K562 (cell line): ENCODE data around the gene CDC42SE2. TPM values are rescaled to one million over a fixed set of nuclear protein-coding genes. Genes with fewer than 3 reads are reported as not detected.
"Not testable (repeated sequence)": the region's sequence is repeated elsewhere in the genome, so short reads cannot be mapped to it uniquely, and the experiment has no call there.

Source experiments
- ATAC-seq: fragments of 200-7000 bp; cut with Tn5 transposase; 3 replicates; pipeline ENCODE4 v1.9.1; 2020; ENCODE audit warnings: moderate library complexity
- BruUV-seq: library from RNA; stranded (reverse); fragments of 400-500 nt; replicated peaks from 2 replicates; lab custom pipeline; 2021; lab: Mats Ljungman, UMichigan
- CTCF ChIA-PET: fragments of 300-600 bp; formaldehyde crosslinking; extraction: SDS; loops from one replicate; lab custom pipeline; 2021; ENCODE audit warnings: low intra/inter-chr PET ratio; lab: Yijun Ruan, JAX
- POLR2A ChIA-PET: fragments of 300-600, 350-650 bp; sonication (Branson Sonifier 250); formaldehyde crosslinking; extraction: SDS; loops from one replicate; lab custom pipeline; 2021; ENCODE audit warnings: antibody characterized with exemption, inconsistent platforms; lab: Yijun Ruan, JAX
- DNase-seq, 4 experiments: peaks; one replicate each; pipeline versions ENCODE4 v3.0.0 to v3.0.0-alpha.2; 2011 to 2018; ENCODE audit warnings: low spot score in 3 of 4, mixed read lengths in 3 of 4; ENCODE audit errors: extremely low read depth in 1 of 4
- FAIRE-seq: peaks from 2 replicates; lab custom pipeline; 2011; peaks lifted over from hg19 to GRCh38; lab: Jason Lieb, UNC
- H2AFZ ChIP-seq: 2 replicates; pipeline ENCODE4 v1.6.0; 2011; ENCODE audit warnings: low read depth, low read length, control low read depth, inconsistent platforms
- H3K27ac ChIP-seq: fragments of 200-600 bp; 3 replicates; pipeline ENCODE4 v1.8.0; 2011; ENCODE audit warnings: low read depth, mild to moderate bottlenecking, control low read depth, inconsistent platforms, low read length, moderate library complexity, mixed read lengths; ENCODE audit errors: extremely low read depth
- H3K27me3 ChIP-seq, 2 experiments: fragments of 300-600 bp in 1 of 2; 2 replicates in 1 of 2; 3 replicates in 1 of 2; pipeline versions ENCODE4 v1.6.0 to v1.8.0; 2011; ENCODE audit warnings: inconsistent platforms in 2 of 2, low read length in 2 of 2, mild to moderate bottlenecking in 1 of 2, mixed read lengths in 1 of 2, moderate library complexity in 1 of 2; ENCODE audit not compliant: control insufficient read depth in 2 of 2, insufficient read depth in 2 of 2
- H3K36me3 ChIP-seq: fragments of 300-600 bp; 3 replicates; pipeline ENCODE4 v1.8.0; 2011; ENCODE audit warnings: mild to moderate bottlenecking, low read length, inconsistent platforms; ENCODE audit not compliant: control insufficient read depth, insufficient read depth
- H3K4me1 ChIP-seq, 2 experiments: fragments of 200-600 bp in 1 of 2; replicated peaks in 1 of 2; 2 replicates in 1 of 2; 3 replicates in 1 of 2; pipeline versions ENCODE4 v1.5.1 to v1.8.0; 2011; ENCODE audit warnings: inconsistent platforms in 2 of 2, low read length in 2 of 2, mild to moderate bottlenecking in 1 of 2, mixed read lengths in 1 of 2, moderate library complexity in 1 of 2; ENCODE audit not compliant: control insufficient read depth in 2 of 2, insufficient read depth in 2 of 2
- H3K4me2 ChIP-seq: 2 replicates; pipeline ENCODE4 v1.6.1; 2011; ENCODE audit warnings: low read length, control low read depth, inconsistent platforms, mixed read lengths; ENCODE audit not compliant: insufficient read depth
- H3K4me3 ChIP-seq: fragments of 200-600 bp; sonication (generic), shearing (Covaris generic); 2 replicates; pipeline ENCODE4 v1.5.1; 2016; ENCODE audit warnings: control low read depth, inconsistent platforms
- H3K79me2 ChIP-seq: fragments of 200-600 bp; 3 replicates; pipeline ENCODE4 v1.8.0; 2011; ENCODE audit warnings: low read length, inconsistent platforms; ENCODE audit not compliant: control insufficient read depth, insufficient read depth
- H3K9ac ChIP-seq, 2 experiments: 2 replicates each; pipeline versions ENCODE4 v1.6.0 to v1.6.1; 2011; ENCODE audit warnings: low read depth in 2 of 2, low read length in 2 of 2, control low read depth in 1 of 2, inconsistent platforms in 1 of 2, mild to moderate bottlenecking in 1 of 2, mixed read lengths in 1 of 2; ENCODE audit not compliant: insufficient read depth in 1 of 2
- H3K9me1 ChIP-seq: one replicate; pipeline ENCODE4 v1.6.0; 2011; ENCODE audit warnings: inconsistent platforms, mild to moderate bottlenecking, low read length, moderate library complexity; ENCODE audit not compliant: control insufficient read depth, insufficient read depth
- H3K9me3 ChIP-seq: replicated peaks from 2 replicates; pipeline ENCODE4 v1.5.1; 2011; ENCODE audit warnings: low read depth, low read length, inconsistent platforms; ENCODE audit not compliant: control insufficient read depth, insufficient read depth
- H4K20me1 ChIP-seq: replicated peaks from 2 replicates; pipeline ENCODE4 v1.6.1; 2011; ENCODE audit warnings: low read length, inconsistent platforms, mixed read lengths; ENCODE audit not compliant: control insufficient read depth, insufficient read depth
- EP400 ChIP-seq: fragments of 450-650 bp; IDR thresholded peaks from 2 replicates; pipeline ENCODE4 v1.6.1; 2017; ENCODE audit warnings: antibody characterized with exemption, mild to moderate bottlenecking, moderate library complexity
- MITF ChIP-seq: IDR thresholded peaks from 2 replicates; pipeline ENCODE4 v1.6.1; 2014; ENCODE audit warnings: antibody characterized with exemption
- POLR3A ChIP-seq: IDR thresholded peaks from 2 replicates; pipeline ENCODE4 v1.6.1; 2011; ENCODE audit warnings: borderline replicate concordance, mild to moderate bottlenecking, moderate library complexity; ENCODE audit not compliant: insufficient read length, insufficient read depth; ENCODE audit errors: extremely low read depth
- SIN3B ChIP-seq: fragments of 450-650 bp; IDR thresholded peaks from 2 replicates; pipeline ENCODE4 v1.6.1; 2017; ENCODE audit warnings: low read depth, mild to moderate bottlenecking, moderate library complexity
- ZNF431 ChIP-seq: sonication (generic); formaldehyde crosslinking; IDR thresholded peaks from 2 replicates; pipeline ENCODE4 v1.8.0; 2022; ENCODE audit warnings: mild to moderate bottlenecking, missing genetic modification reagents
- ZNF695 ChIP-seq: fragments of 450-650 bp; formaldehyde crosslinking; IDR thresholded peaks from 2 replicates; pipeline ENCODE4 v1.4.0; 2020; ENCODE audit warnings: mild to moderate bottlenecking, moderate library complexity
- WGBS: fragments of 100-300 bp; shearing (Covaris generic); methylation state at CpG from one replicate; pipeline ENCODE4 v1.1.6; 2016; ENCODE audit warnings: low coverage, mixed read lengths; ENCODE audit not compliant: insufficient coverage; ENCODE audit errors: missing lambda C conversion rate; 5-methylcytosine and 5-hydroxymethylcytosine counted together
- in situ Hi-C: fragments of 300-500 bp; cut with MboI; formaldehyde crosslinking; loops from 4 replicates; pipeline ENCODE4 v1.15.0; 2018; ENCODE audit warnings: inconsistent platforms, mixed read lengths
- intact Hi-C: fragments of 100-400 bp; cut with micrococcal nuclease; formaldehyde crosslinking; loops from 2 replicates; pipeline ENCODE4 v1.14.2; 2022
- polyA plus RNA-seq, 8 experiments: library from polyadenylated mRNA; depleted of rRNA in 4 of 8; stranded (reverse) in 5 of 8; unstranded in 3 of 8; fragments of >200 nt; fragmentation: Nextera tagmentation in 2 of 8; fragmentation: Illumina TruSeq in 1 of 8; extraction: Ambion mirVana in 2 of 8; extraction: Trizol in 1 of 8; gene quantifications; 2 replicates each; pipeline versions ENCODE4 v1.2.1 to v1.2.3, GENCODE V29; 2011 to 2014; ENCODE audit warnings: inconsistent platforms in 1 of 8, missing spikeins in 1 of 8
- total RNA-seq, 7 experiments: library from RNA; depleted of rRNA in 6 of 7; stranded (reverse); fragments of >200 nt in 6 of 7; fragmentation: Illumina TruSeq in 2 of 7; extraction: Trizol in 2 of 7; gene quantifications; 2 replicates each; pipeline versions ENCODE4 v1.2.1 to v1.2.3, GENCODE V29; 2011 to 2021; ENCODE audit warnings: low replicate concordance in 1 of 7

CDC42SE2 gene
- total and polyA plus RNA-seq, 9 of the 15 experiments (the other 6 are each of a cell fraction or from before 2014, with no cell fraction given), result 24.8 to 44.3 (median 32.7) TPM

- ChIA-PET POLR2A (interaction anchor here (0.6 to 1.2 kb wide), 5 partner anchors 14 to 630 kb away, joined by 3 to 4 read pairs (median 3); no protein-coding TSS in a partner anchor), CTCF (no interaction called here)
- no peak for DNase-seq
- Histone ChIP-seq H3K4me3 (no peak overlapping the region), H3K9ac (no peak overlapping the region), H3K79me2 (peaks cover 93% of the 10 kb centered on the region)
- TF ChIP-seq MITF (no peak), EP400 (no peak), ZNF431 (CRISPR knock-in tag) (no peak), SIN3B (no peak), POLR3A (no peak), ZNF695 (CRISPR knock-in tag) (no peak)
- TF ChIP-seq, all 486 proteins: peak for 0
- ATAC-seq (peak; percentile 9; the same call in 2 of the 3 replicates), FAIRE-seq (no peak)
- Histone ChIP-seq H3K4me1 (peaks cover 0 to 4% of the 10 kb centered on the region in 2 experiments; a peak in 2 of 5 replicates), H2AFZ (no peak overlapping the region), H3K9me1 (no peaks in the 10 kb centered on the region), H3K27me3 (no peaks in the 10 kb centered on the region), H3K27ac (no peak overlapping the region), H3K9me3 (no peaks in the 10 kb centered on the region), H4K20me1 (peaks cover 8% of the 10 kb centered on the region), H3K4me2 (no peak overlapping the region), H3K36me3 (no peaks in the 10 kb centered on the region)
- BruUV-seq, result TSS peak; percentile 1
- in situ Hi-C loops (no loop called here), intact Hi-C loops (no loop called here)
- 66% methylated on average over 2 of the region's 2 CpGs for WGBS
Measured at GRCh38 chr5:131270809-131271208, 7.0 kb downstream of the CDC42SE2 start.

- H3K4me1 ChIP-seq, H3K27ac ChIP-seq, H3K27me3 ChIP-seq, BruUV-seq, intact Hi-C loops, ATAC-seq, H3K4me2 ChIP-seq, H3K9me1 ChIP-seq, H3K9ac ChIP-seq, CTCF ChIA-PET, FAIRE-seq, DNase-seq, H3K36me3 ChIP-seq, in situ Hi-C loops, H2AFZ ChIP-seq, H3K9me3 ChIP-seq, H3K4me3 ChIP-seq, H4K20me1 ChIP-seq: not testable (repeated sequence)
- POLR2A ChIA-PET, result interaction anchor here (0.6 kb wide), 1 partner anchor 16 kb away, joined by 3 read pairs; no protein-coding TSS in a partner anchor
- H3K79me2 ChIP-seq, result peaks cover 92% of the 10 kb centered on the region
- 90% methylated on average over 7 of the region's 8 CpGs for WGBS
Measured at GRCh38 chr5:131271888-131272287, 8.0 kb downstream of the CDC42SE2 start.
